HG03280 (cell line): ENCODE measurements around the gene TANK.
"Not testable (repeated sequence)": the region's sequence is repeated elsewhere in the genome, so short reads cannot be mapped to it uniquely, and the experiment has no call there.

Experiments used
- ATAC-seq: cut with Tn5 transposase; IDR thresholded peaks from one replicate; pipeline ENCODE4 v1.9.1; 2021; ENCODE audit warnings: mild to moderate bottlenecking, moderate library complexity; ENCODE audit not compliant: unreplicated experiment

Gene TANK

DNA sequence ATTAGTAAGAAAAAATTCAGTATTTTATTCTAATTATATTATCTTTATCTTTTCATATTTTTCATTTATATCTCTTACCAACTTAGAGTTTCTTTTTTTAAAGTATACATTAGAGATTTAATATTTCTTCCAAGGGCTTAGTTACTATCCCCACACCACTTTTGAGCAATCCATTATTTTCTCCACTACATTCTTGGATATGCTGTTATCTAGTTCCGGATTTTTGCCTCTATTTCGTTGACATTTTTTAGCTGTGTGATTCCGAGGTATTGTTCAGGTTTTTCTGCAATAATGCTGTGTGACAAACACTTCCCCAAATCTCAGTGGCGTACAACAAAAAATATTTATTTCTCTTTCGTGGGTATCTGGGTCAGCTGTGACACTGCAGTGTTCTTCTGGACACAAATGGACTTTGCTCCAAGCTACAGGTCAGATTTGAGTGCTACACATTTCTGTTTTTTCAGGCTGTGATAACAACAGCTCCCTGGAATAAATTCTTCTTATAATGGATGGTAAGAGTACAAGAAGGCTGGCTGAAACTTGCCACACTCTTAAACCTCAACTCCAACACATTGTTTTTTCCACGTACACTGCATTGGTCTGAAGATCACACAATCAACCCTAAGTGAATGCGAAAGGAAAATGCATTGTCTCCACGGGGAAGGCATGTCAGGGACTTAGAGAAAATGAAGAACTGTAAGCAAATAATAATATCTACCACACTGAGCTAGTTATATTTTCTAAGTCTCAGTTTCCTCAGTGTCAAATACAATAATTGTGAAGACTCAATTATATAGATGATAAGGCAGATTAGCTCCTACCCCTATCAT is 97.1 kb downstream of the TANK start:
- ATAC-seq = no peak

- no peak for ATAC-seq
These were observed 105.6 kb downstream of the TANK start for GRCh38 chr2:161265874-161266273.

- ATAC-seq = no peak
These were observed 108.9 kb downstream of the TANK start for GRCh38 chr2:161269111-161269510.

GRCh38 chr2:161273038-161273760 is 113.0 kb downstream of the TANK start:
- peak; percentile 71 for ATAC-seq

DNA sequence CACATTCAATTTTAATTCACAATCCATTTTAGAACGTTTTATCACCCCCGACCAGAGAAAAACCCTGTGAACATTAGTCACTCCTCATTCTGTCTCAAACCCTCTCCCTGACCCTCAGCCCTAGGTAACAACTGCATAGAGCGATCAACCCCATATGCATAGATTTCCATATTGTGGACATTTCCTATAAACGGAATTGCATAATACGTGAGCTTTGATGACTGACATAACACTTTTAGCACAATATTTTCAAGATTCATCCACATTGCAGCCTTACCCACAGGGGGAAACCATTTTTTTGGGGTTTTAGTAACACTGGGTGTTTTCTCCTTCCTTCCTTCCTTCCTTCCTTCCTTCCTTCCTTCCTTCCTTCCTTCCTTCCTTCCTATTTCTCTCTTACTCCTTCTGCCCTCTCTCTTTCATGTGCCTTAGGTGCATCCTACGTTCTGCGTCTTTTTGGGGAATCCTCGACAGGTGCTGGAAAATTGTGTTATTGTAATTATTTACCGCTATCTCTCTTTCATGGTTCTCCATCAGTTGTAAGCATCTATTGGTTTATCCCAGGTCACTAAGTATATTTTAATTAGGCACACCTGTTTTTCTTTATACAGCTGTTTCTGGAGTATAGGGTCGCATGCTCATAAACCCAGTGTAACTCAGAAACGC is 118.5 kb downstream of the TANK start:
- not testable (repeated sequence) for ATAC-seq

GRCh38 chr2:161279230-161279815 is 119.1 kb downstream of the TANK start:
- ATAC-seq = not testable (repeated sequence)

- not testable (repeated sequence) for ATAC-seq
These were observed 120.7 kb downstream of the TANK start for GRCh38 chr2:161280906-161281323.

- ATAC-seq = not testable (repeated sequence)
These were observed 121.5 kb downstream of the TANK start for GRCh38 chr2:161281615-161282310.

- not testable (repeated sequence) for ATAC-seq
These were observed 122.0 kb downstream of the TANK start for GRCh38 chr2:161282311-161282644.

- no peak for ATAC-seq
These were observed 123.7 kb downstream of the TANK start for GRCh38 chr2:161283926-161284325.
